Brain pericyte (primary cell): Measurements from ENCODE around the gene YIF1B.
"Not testable (repeated sequence)": the region's sequence is repeated elsewhere in the genome, so short reads cannot be mapped to it uniquely, and the experiment has no call there.

Experiments used
- DNase-seq: peaks from one replicate; pipeline ENCODE4 v3.0.0-alpha.2; 2012; ENCODE audit warnings: low read depth, low spot score

YIF1B gene

GRCh38 chr19:38315657-38316476 lies at the start of gene YIF1B:
TSS of gene YIF1B (minus strand) at chr19:38315947. CDS start at chr19:38315917, 30 bp downstream.
- peak; percentile 87 for DNase-seq

DNA sequence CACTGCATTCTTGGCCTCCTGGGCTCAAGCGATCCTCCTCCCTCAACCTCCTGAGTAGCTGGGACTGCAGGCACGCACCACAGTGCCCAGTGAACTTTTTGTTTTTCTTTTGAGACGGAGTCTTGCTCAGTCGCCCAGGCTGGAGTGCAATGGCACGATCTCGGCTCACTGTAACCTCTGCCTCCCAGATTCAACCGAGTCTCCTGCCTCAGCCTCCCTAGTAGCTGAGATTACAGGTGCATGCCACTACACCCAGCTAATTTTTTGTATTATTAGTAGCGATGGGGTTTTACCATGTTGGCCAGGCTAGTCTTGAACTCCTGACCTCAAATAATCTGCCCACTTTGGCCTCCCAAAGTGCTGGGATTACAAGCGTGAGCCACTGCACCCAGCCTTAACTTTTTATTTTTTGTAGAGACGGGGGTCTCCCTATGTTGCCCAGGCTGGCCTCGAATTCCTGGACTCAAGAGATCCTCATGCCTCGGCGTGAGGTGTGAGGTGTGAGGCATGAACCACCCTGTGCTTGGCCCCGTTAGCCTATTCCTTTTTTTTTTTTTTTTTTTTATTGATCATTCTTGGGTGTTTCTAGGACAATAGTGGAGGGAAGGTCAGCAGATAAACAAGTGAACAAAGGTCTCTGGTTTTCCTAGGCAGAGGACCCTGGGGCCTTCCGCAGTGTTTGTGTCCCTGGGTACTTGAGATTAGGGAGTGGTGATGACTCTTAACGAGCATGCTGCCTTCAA lies 47.4 kb upstream of the YIF1B start:
- not testable (repeated sequence) for DNase-seq

DNA sequence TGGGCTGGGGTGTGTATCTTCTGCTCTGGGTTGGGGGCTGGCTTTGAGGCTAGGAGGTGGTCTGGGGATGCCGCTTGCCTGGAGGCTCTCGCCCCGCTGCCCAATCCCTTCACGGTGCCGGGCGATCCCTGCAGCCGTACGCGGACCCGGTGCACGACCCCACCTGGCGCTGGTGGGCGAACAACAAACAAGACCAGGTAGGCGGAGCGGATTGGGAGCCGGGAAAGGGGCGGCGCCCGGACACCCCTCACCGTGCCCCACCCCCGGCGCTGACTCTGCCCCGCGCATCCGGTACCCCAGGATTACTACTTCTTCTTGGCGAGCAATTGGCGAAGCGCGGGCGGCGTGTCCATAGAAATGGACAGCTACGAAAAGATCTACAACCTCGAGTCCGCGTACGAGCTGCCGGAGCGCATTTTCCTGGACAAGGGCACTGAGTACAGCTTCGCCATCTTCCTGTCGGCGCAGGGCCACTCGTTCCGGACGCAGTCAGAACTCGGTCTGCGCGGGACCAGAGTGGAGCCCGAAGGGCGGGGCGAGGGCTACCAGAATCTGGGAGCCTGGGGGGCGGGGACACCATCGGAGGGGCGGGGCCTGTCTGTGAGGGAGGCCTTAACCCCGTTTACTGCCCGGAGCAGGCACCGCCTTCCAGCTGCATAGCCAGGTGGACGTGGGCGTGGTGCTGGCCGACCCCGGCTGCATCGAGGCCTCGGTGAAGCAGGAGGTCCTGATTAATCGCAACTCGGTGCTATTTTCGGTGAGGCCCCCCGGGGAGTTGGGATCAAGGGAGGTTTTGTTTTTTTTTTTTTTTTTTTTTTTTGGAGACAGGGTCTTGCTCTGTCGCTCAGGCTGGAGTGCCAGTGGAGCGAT lies 46.6 kb upstream of the YIF1B start:
- no peak for DNase-seq

GRCh38 chr19:38361633-38362075 lies 45.9 kb upstream of the YIF1B start:
- DNase-seq: no peak

DNA sequence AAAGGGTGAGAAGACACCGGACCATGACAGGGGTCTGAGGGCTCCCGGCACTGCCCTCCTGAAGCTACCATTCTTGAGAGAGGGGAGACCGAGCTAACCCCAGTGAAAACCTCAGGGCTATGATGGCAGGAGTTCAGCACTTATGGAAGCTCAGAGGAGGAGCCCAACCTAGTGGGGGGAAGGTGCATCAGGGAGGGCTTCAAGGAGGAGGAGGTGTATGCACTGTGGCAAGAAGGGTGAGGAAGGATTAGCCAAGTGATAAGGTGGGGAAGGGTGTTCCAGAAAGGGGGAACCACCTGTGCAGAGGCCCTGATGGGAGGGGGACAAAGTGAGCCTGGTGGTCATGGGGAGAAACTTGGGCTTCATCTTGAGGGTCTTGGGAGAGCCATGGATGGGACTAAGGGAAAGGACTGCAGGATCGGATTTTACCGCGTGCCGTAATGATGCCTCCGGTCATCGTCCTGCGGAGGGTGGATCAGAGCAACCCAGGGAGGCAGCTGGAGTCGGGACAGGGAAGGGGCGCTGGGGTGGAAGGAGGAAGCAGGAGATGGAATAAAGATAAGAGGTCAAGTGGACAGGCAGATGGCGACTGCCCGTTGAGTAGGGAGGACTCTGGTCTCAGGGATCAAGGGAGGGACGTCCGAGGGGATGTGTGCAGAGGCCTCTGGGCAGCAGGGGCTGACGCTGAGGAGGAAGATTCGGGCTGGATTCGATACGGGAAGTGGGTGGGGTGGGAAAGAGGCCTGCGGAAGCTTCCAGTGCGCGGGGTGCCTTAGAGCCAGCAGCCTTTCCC lies 45.3 kb upstream of the YIF1B start:
- DNase-seq: no peak

DNA sequence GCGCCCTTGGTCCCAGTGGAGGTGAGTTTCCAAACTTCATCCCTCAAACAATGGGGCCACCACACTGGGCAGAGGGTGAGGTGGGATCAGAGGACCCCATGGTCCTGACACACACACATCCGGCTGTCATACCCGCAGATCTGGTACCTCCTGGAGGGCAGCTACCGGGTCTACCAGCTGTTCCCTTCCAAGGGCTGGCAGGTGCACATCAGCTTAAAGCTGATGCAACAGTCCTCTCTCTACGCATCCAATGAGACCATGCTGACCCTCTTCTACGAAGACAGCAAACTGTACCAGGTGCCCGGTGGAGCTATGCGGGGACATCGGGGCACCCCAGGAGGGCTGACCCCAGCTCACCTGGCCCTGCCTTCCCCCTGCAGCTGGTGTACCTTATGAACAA lies 44.6 kb upstream of the YIF1B start:
- DNase-seq: no peak

- no peak for DNase-seq
These were observed 43.7 kb upstream of the YIF1B start for GRCh38 chr19:38359242-38360021.

GRCh38 chr19:38358071-38358470 lies 42.3 kb upstream of the YIF1B start:
- DNase-seq: no peak

DNA sequence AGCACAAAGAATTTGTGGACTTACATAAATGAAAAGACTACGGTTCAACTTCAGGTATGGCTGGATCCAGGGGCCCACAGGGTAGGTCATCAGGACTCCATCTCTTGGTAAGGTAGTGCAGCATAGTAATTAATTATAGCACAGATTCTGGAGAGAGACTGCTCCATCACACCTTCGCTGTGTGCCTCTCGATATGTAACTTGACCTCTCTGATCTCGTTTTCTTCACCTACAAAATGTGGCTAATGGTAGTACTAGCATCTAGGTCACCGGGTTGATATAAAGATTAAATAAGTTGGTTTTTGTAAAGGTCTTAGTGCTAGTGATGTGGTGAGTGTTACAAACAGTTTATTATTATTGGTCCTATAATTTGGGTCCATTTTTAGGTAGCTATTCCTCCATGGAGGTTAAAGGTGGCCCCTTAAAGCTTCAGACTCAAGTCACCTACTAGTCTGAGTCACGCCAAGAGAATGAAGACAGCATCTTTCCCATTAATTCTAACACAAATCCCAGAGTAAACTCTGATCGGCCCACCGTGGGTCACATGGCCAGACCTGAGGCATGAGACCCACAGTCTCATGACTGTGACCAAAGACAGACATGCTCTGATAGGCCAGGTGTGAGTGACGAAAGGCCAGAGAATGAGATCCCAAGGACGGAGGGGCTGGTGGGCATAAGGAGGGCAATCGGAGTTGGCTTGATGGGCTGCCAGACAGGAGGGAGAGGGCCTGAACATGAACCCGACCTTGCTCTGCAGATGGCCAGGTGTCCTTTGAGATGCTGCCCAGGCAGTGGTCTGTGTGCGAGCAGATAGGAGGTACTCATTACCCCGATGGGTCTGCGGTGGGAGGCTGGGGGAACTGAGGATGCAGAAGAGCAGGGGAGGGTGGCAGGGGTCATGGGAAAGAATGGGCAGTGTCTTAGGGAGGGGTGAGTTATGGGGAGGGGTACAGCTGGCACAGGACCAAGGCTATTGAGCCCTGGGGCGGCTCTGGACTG lies 40.3 kb upstream of the YIF1B start:
- no peak for DNase-seq

GRCh38 chr19:38352611-38353010 lies 36.9 kb upstream of the YIF1B start:
- DNase-seq: no peak

- no peak for DNase-seq
These were observed 36.2 kb upstream of the YIF1B start for GRCh38 chr19:38351865-38352395.

DNA sequence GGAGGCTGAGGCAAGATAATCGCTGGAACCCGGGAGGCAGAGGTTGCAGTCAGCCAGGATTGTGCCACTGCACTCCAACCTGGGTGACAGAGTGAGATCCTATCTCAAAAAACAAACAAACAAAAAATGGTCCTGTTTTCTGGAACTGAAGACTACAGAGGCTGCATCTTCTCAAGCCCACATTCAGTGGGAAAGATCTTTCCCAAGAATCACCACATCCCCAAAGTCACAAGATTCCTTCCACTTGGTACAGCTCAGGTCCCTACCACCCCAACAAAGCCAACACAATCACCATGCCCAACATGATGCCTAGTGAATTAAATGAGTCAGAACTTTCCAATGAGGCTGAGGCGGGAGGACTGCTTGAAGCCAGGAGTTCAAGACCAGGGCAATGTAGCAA lies 35.1 kb upstream of the YIF1B start:
- no peak for DNase-seq

- DNase-seq: no peak
These were observed 31.1 kb upstream of the YIF1B start for GRCh38 chr19:38346837-38347236.

GRCh38 chr19:38340927-38341326 lies 25.2 kb upstream of the YIF1B start:
- DNase-seq: no peak

DNA sequence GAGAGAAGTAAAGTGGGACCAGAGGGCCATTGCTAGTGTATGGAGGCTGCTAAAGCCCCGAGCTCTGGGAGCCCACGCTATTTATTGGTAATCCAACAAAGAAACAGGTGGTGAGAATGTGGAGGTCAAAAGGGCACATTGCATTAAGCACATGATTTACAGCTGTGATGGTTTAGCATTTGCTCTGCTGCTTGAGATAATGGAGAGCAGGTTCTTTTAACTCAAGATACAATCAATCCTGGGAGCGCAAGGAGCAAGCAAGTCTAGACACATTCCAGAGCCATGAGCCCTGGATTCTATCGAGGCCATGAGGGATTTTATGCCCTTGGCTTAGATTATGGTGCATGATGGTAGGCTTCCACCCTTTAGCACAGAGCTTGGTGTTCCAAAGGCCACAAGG lies 23.3 kb upstream of the YIF1B start:
- DNase-seq: not testable (repeated sequence)

- no peak for DNase-seq
These were observed 21.6 kb upstream of the YIF1B start for GRCh38 chr19:38337360-38337653.

DNA sequence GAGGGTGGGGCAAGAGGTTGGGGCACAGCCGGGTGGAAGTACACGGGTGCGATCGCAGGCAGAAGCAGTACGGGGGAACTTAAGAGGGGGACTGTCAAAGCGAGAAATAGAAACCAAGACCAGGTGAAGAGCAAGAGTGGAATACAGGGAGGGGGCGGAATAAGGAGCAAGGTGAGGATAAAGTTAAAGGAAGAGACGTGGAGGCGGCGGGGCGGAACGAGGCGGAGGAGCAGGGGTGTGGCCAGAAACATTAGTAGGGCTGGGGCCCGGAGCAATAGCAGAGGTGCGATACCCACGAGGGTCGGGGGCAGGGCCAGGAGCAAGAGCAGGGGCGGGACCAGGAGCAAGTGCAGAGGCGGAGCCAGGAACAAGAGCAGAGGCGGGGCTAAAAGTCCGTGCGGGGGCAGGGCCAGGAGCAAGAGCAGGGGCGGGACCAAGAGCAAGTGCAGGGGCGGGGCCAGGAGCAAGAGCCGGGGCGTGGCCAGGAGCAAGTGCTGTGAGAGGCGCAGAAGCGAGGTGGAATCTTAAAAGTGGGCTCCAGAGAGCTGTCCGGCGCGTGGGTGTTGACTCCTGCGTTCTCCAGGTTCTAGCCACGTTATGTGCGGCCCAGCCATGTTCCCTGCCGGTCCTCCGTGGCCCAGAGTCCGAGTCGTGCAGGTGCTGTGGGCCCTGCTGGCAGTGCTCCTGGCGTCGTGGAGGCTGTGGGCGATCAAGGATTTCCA lies 21.1 kb upstream of the YIF1B start:
- DNase-seq: peak; percentile 43

GRCh38 chr19:38335949-38336637 lies 20.3 kb upstream of the YIF1B start:
- DNase-seq: peak; percentile 87
